GM23338 (cell line): ENCODE measurements around the gene IL10. TPM values are rescaled to one million over a fixed set of nuclear protein-coding genes. Genes with fewer than 3 reads are reported as not detected.

Experiments
- ATAC-seq: fragments of 200-7000 bp; cut with Tn5 transposase; 3 replicates; pipeline ENCODE4 v1.9.1; 2020
- DNase-seq: peaks from one replicate; pipeline ENCODE4 v3.0.0-alpha.2; 2015; ENCODE audit warnings: low spot score
- H2AFZ ChIP-seq: fragments of 200-600 bp; sonication (generic); 2 replicates; pipeline ENCODE4 v1.8.0; 2016; ENCODE audit warnings: antibody characterized with exemption, mild to moderate bottlenecking, moderate library complexity
- H3F3A ChIP-seq: fragments of 200-600 bp; sonication (generic); replicated peaks from 2 replicates; pipeline ENCODE4 v1.8.0; 2017; ENCODE audit warnings: antibody characterized with exemption, mixed run types, low read depth
- H3K27ac ChIP-seq: fragments of 200-600 bp; sonication (generic); 2 replicates; pipeline ENCODE4 v1.6.1; 2016; ENCODE audit warnings: low read depth
- H3K27me3 ChIP-seq: fragments of 200-600 bp; sonication (generic); 2 replicates; pipeline ENCODE4 v1.8.0; 2016; ENCODE audit warnings: mild to moderate bottlenecking, mixed run types, moderate library complexity; ENCODE audit not compliant: insufficient read depth
- H3K36me3 ChIP-seq: fragments of 200-600 bp; sonication (generic); 2 replicates; pipeline ENCODE4 v1.8.0; 2016; ENCODE audit warnings: mild to moderate bottlenecking; ENCODE audit not compliant: insufficient read depth
- H3K4me1 ChIP-seq: fragments of 200-600 bp; sonication (generic); 2 replicates; pipeline ENCODE4 v1.8.0; 2016; ENCODE audit warnings: mild to moderate bottlenecking, moderate library complexity; ENCODE audit not compliant: insufficient read depth
- H3K4me2 ChIP-seq: fragments of 200-600 bp; sonication (generic); 2 replicates; pipeline ENCODE4 v1.7.1; 2017; ENCODE audit warnings: mixed run types
- H3K4me3 ChIP-seq: fragments of 200-600 bp; sonication (generic); 2 replicates; pipeline ENCODE4 v1.6.1; 2016; ENCODE audit warnings: mixed run types
- H3K79me2 ChIP-seq: fragments of 200-600 bp; sonication (generic); replicated peaks from 2 replicates; pipeline ENCODE4 v1.8.0; 2017; ENCODE audit warnings: mild to moderate bottlenecking; ENCODE audit not compliant: insufficient read depth
- H3K9me2 ChIP-seq: fragments of 200-600 bp; sonication (generic); 2 replicates; pipeline ENCODE4 v1.8.0; 2017; ENCODE audit not compliant: insufficient read depth
- H4K20me1 ChIP-seq: fragments of 200-600 bp; sonication (generic); replicated peaks from 2 replicates; pipeline ENCODE4 v1.8.0; 2017; ENCODE audit warnings: mild to moderate bottlenecking; ENCODE audit not compliant: insufficient read depth
- H3K27ac Mint-ChIP-seq: 2 replicates; pipeline ENCODE4 v1.8.0; 2020; ENCODE audit warnings: inconsistent platforms, mild to moderate bottlenecking, moderate library complexity, mixed read lengths
- H3K27me3 Mint-ChIP-seq: 3 replicates; pipeline ENCODE4 v1.8.0; 2022; ENCODE audit warnings: low read depth, mild to moderate bottlenecking, moderate library complexity, mixed read lengths, inconsistent platforms; ENCODE audit not compliant: insufficient read depth, poor library complexity
- H3K36me3 Mint-ChIP-seq: 3 replicates; pipeline ENCODE4 v1.8.0; 2021; ENCODE audit warnings: low read depth, mild to moderate bottlenecking, inconsistent platforms, moderate library complexity, mixed read lengths
- H3K4me1 Mint-ChIP-seq: 3 replicates; pipeline ENCODE4 v1.8.0; 2020; ENCODE audit warnings: mild to moderate bottlenecking, inconsistent platforms, mixed read lengths
- H3K4me3 Mint-ChIP-seq: 3 replicates; pipeline ENCODE4 v1.8.0; 2021; ENCODE audit warnings: moderate library complexity, mild to moderate bottlenecking, inconsistent platforms, mixed read lengths
- H3K9me3 Mint-ChIP-seq: 3 replicates; pipeline ENCODE4 v1.8.0; 2020; ENCODE audit warnings: moderate library complexity, mild to moderate bottlenecking, inconsistent platforms, mixed read lengths
- CREB1 ChIP-seq: fragments of 250-450 bp; sonication (Bioruptor Pico); IDR thresholded peaks from 2 replicates; pipeline ENCODE4 v1.5.0; 2020; ENCODE audit warnings: low read depth, mild to moderate bottlenecking, moderate library complexity
- EZH2 ChIP-seq: fragments of 200-600 bp; sonication (generic); IDR thresholded peaks from one replicate; pipeline ENCODE4 v1.8.0; 2017; ENCODE audit warnings: antibody characterized with exemption, mild to moderate bottlenecking, low read depth; ENCODE audit not compliant: unreplicated experiment
- EZH2phosphoT487 ChIP-seq: fragments of 200-600 bp; sonication (generic); IDR thresholded peaks from one replicate; pipeline ENCODE4 v1.8.1; 2018; ENCODE audit warnings: antibody characterized with exemption; ENCODE audit not compliant: unreplicated experiment
- JUNB ChIP-seq: IDR thresholded peaks from one replicate; pipeline ENCODE4 v1.6.1; 2016; ENCODE audit warnings: antibody characterized with exemption; ENCODE audit not compliant: unreplicated experiment
- NANOG ChIP-seq: IDR thresholded peaks from 2 replicates; pipeline ENCODE4 v1.6.1; 2016; ENCODE audit warnings: antibody characterized with exemption, borderline replicate concordance
- POLR2AphosphoS5 ChIP-seq: IDR thresholded peaks from 2 replicates; pipeline ENCODE4 v1.6.1; 2016; ENCODE audit warnings: antibody characterized with exemption, low read depth
- STAT1 ChIP-seq: IDR thresholded peaks from one replicate; pipeline ENCODE4 v1.6.1; 2016; ENCODE audit warnings: antibody characterized with exemption; ENCODE audit not compliant: unreplicated experiment
- ZNF114 ChIP-seq: fragments of 250-450 bp; sonication (Bioruptor Pico); IDR thresholded peaks from 2 replicates; pipeline ENCODE4 v1.5.0; 2020; ENCODE audit warnings: mild to moderate bottlenecking, moderate library complexity
- ZNF331 ChIP-seq: fragments of 250-450 bp; sonication (Bioruptor Pico); IDR thresholded peaks from 2 replicates; pipeline ENCODE4 v1.5.0; 2020; ENCODE audit warnings: low read depth, mild to moderate bottlenecking, moderate library complexity
- polyA plus RNA-seq: library from polyadenylated mRNA; unstranded; fragments of >200 nt; fragmentation: Nextera tagmentation; extraction: Ambion mirVana; gene quantifications from 2 replicates; pipeline ENCODE4 v1.2.1, GENCODE V29; 2016
- total RNA-seq: library from RNA; depleted of rRNA; stranded (reverse); fragments of >200 nt; shearing (Covaris generic); gene quantifications from 2 replicates; pipeline ENCODE4 v1.2.3, GENCODE V29; 2014
- TF ChIP-seq, protein P1 (sequence below), 2 experiments: fragments of 200-600 bp in 1 of 2; sonication (generic) in 1 of 2; conservative IDR thresholded peaks; 2 replicates each; pipeline versions ENCODE4 v1.5.1 to v1.6.1; 2016 to 2017; ENCODE audit warnings: antibody characterized with exemption in 2 of 2, low read depth in 2 of 2, mild to moderate bottlenecking in 2 of 2, moderate library complexity in 1 of 2
- TF ChIP-seq, protein P2 (sequence below): fragments of 250-450 bp; sonication (Bioruptor Pico); IDR thresholded peaks from 2 replicates; pipeline ENCODE4 v1.5.0; 2020; ENCODE audit warnings: mild to moderate bottlenecking, moderate library complexity
- TF ChIP-seq, protein P3 (sequence below): IDR thresholded peaks from one replicate; pipeline ENCODE4 v1.6.1; 2018; ENCODE audit warnings: antibody characterized with exemption; ENCODE audit not compliant: unreplicated experiment
- TF ChIP-seq, protein P4 (sequence below): IDR thresholded peaks from 2 replicates; pipeline ENCODE4 v1.6.1; 2016; ENCODE audit warnings: antibody characterized with exemption

Gene IL10
- total and polyA plus RNA-seq, 2 experiments from 2014 or later = not detected

DNA sequence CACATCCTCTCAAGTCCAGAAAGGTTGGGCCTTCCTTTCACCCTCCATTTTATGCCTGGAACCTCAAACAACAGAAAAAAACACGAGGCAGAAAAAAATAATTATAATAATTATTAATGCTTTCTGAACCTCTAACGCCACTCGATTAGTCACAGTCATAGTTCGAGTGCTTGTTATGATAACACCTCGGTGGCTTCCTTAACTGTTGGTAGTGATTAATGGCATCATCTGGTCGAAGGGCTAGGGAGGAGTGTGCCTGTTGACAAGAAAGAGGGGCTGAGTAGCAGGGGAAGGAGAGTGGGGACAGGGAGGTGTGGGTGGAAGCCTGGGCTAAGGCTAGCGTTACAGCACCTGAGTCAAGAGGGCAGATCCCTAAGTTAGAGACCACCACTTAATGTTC lies 21.3 kb upstream of the IL10 start:
- H3F3A ChIP-seq = no peaks in the 10 kb centered on the region
- H3K36me3 ChIP-seq = no peaks in the 10 kb centered on the region
- H3K27me3 Mint-ChIP-seq = peaks cover 4% of the 10 kb centered on the region
- H3K4me2 ChIP-seq = no peak overlapping the region
- no peaks in the 10 kb centered on the region for H3K27me3 ChIP-seq
- DNase-seq (no peak), ATAC-seq (no peak)
- H3K27ac ChIP-seq = no peak overlapping the region
- H3K4me3 Mint-ChIP-seq = no peak overlapping the region
- no peaks in the 10 kb centered on the region for H3K4me1 ChIP-seq
- no peak for TF ChIP-seq EZH2
- TF ChIP-seq, protein P1, sequence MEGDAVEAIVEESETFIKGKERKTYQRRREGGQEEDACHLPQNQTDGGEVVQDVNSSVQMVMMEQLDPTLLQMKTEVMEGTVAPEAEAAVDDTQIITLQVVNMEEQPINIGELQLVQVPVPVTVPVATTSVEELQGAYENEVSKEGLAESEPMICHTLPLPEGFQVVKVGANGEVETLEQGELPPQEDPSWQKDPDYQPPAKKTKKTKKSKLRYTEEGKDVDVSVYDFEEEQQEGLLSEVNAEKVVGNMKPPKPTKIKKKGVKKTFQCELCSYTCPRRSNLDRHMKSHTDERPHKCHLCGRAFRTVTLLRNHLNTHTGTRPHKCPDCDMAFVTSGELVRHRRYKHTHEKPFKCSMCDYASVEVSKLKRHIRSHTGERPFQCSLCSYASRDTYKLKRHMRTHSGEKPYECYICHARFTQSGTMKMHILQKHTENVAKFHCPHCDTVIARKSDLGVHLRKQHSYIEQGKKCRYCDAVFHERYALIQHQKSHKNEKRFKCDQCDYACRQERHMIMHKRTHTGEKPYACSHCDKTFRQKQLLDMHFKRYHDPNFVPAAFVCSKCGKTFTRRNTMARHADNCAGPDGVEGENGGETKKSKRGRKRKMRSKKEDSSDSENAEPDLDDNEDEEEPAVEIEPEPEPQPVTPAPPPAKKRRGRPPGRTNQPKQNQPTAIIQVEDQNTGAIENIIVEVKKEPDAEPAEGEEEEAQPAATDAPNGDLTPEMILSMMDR (conservative IDR thresholded peaks at IDR 0.05; ENCODE audit: low read depth in 2 of 2) = no peak
- TF ChIP-seq CREB1 (CRISPR knock-in tag) = no peak
- TF ChIP-seq ZNF114 (CRISPR knock-in tag) = no peak
- TF ChIP-seq, protein P2, sequence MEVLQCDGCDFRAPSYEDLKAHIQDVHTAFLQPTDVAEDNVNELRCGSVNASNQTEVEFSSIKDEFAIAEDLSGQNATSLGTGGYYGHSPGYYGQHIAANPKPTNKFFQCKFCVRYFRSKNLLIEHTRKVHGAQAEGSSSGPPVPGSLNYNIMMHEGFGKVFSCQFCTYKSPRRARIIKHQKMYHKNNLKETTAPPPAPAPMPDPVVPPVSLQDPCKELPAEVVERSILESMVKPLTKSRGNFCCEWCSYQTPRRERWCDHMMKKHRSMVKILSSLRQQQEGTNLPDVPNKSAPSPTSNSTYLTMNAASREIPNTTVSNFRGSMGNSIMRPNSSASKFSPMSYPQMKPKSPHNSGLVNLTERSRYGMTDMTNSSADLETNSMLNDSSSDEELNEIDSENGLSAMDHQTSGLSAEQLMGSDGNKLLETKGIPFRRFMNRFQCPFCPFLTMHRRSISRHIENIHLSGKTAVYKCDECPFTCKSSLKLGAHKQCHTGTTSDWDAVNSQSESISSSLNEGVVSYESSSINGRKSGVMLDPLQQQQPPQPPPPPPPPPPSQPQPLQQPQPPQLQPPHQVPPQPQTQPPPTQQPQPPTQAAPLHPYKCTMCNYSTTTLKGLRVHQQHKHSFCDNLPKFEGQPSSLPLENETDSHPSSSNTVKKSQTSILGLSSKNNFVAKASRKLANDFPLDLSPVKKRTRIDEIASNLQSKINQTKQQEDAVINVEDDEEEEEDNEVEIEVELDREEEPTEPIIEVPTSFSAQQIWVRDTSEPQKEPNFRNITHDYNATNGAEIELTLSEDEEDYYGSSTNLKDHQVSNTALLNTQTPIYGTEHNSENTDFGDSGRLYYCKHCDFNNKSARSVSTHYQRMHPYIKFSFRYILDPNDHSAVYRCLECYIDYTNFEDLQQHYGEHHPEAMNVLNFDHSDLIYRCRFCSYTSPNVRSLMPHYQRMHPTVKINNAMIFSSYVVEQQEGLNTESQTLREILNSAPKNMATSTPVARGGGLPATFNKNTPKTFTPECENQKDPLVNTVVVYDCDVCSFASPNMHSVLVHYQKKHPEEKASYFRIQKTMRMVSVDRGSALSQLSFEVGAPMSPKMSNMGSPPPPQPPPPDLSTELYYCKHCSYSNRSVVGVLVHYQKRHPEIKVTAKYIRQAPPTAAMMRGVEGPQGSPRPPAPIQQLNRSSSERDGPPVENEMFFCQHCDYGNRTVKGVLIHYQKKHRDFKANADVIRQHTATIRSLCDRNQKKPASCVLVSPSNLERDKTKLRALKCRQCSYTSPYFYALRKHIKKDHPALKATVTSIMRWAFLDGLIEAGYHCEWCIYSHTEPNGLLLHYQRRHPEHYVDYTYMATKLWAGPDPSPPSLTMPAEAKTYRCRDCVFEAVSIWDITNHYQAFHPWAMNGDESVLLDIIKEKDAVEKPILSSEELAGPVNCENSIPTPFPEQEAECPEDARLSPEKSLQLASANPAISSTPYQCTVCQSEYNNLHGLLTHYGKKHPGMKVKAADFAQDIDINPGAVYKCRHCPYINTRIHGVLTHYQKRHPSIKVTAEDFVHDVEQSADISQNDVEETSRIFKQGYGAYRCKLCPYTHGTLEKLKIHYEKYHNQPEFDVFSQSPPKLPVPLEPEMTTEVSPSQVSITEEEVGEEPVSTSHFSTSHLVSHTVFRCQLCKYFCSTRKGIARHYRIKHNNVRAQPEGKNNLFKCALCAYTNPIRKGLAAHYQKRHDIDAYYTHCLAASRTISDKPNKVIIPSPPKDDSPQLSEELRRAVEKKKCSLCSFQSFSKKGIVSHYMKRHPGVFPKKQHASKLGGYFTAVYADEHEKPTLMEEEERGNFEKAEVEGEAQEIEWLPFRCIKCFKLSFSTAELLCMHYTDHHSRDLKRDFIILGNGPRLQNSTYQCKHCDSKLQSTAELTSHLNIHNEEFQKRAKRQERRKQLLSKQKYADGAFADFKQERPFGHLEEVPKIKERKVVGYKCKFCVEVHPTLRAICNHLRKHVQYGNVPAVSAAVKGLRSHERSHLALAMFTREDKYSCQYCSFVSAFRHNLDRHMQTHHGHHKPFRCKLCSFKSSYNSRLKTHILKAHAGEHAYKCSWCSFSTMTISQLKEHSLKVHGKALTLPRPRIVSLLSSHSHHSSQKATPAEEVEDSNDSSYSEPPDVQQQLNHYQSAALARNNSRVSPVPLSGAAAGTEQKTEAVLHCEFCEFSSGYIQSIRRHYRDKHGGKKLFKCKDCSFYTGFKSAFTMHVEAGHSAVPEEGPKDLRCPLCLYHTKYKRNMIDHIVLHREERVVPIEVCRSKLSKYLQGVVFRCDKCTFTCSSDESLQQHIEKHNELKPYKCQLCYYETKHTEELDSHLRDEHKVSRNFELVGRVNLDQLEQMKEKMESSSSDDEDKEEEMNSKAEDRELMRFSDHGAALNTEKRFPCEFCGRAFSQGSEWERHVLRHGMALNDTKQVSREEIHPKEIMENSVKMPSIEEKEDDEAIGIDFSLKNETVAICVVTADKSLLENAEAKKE (CRISPR knock-in tag) = no peak
- no peak for TF ChIP-seq JUNB
- no peak for TF ChIP-seq EZH2phosphoT487
- TF ChIP-seq, protein P3, sequence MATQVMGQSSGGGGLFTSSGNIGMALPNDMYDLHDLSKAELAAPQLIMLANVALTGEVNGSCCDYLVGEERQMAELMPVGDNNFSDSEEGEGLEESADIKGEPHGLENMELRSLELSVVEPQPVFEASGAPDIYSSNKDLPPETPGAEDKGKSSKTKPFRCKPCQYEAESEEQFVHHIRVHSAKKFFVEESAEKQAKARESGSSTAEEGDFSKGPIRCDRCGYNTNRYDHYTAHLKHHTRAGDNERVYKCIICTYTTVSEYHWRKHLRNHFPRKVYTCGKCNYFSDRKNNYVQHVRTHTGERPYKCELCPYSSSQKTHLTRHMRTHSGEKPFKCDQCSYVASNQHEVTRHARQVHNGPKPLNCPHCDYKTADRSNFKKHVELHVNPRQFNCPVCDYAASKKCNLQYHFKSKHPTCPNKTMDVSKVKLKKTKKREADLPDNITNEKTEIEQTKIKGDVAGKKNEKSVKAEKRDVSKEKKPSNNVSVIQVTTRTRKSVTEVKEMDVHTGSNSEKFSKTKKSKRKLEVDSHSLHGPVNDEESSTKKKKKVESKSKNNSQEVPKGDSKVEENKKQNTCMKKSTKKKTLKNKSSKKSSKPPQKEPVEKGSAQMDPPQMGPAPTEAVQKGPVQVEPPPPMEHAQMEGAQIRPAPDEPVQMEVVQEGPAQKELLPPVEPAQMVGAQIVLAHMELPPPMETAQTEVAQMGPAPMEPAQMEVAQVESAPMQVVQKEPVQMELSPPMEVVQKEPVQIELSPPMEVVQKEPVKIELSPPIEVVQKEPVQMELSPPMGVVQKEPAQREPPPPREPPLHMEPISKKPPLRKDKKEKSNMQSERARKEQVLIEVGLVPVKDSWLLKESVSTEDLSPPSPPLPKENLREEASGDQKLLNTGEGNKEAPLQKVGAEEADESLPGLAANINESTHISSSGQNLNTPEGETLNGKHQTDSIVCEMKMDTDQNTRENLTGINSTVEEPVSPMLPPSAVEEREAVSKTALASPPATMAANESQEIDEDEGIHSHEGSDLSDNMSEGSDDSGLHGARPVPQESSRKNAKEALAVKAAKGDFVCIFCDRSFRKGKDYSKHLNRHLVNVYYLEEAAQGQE = no peak
- no peak for TF ChIP-seq POLR2AphosphoS5
- no peak for TF ChIP-seq STAT1
- TF ChIP-seq, protein P4, sequence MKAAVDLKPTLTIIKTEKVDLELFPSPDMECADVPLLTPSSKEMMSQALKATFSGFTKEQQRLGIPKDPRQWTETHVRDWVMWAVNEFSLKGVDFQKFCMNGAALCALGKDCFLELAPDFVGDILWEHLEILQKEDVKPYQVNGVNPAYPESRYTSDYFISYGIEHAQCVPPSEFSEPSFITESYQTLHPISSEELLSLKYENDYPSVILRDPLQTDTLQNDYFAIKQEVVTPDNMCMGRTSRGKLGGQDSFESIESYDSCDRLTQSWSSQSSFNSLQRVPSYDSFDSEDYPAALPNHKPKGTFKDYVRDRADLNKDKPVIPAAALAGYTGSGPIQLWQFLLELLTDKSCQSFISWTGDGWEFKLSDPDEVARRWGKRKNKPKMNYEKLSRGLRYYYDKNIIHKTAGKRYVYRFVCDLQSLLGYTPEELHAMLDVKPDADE = no peak
- no peak for TF ChIP-seq NANOG
- no peak for TF ChIP-seq ZNF331
- H3K4me3 ChIP-seq = no peak overlapping the region
- no peaks in the 10 kb centered on the region for H3K79me2 ChIP-seq
- H2AFZ ChIP-seq = no peak overlapping the region
- no peaks in the 10 kb centered on the region; the same call in 2 of the 3 replicates for H3K4me1 Mint-ChIP-seq
- no peaks in the 10 kb centered on the region for H3K9me3 Mint-ChIP-seq
- H3K36me3 Mint-ChIP-seq = no peaks in the 10 kb centered on the region
- no peaks in the 10 kb centered on the region; the same call in 1 of the 2 replicates for H4K20me1 ChIP-seq
- no peaks in the 10 kb centered on the region for H3K9me2 ChIP-seq
- no peak overlapping the region for H3K27ac Mint-ChIP-seq
